Measurements from ENCODE around the gene CAMTA2. TPM values are rescaled to one million over a fixed set of nuclear protein-coding genes. Genes with fewer than 3 reads are reported as not detected.

Gene CAMTA2
- total and polyA plus RNA-seq, 2 experiments from 2014 or later = 4.4 to 8.7 TPM

- Mint-ChIP-seq H3K36me3 (ENCODE audit: low read depth) (peaks cover 23% of the 10 kb centered on the region), H3K27ac (no peak within 1 kb of the TSS), H3K4me3 (peak within 1 kb of the TSS; percentile 85), H3K9me3 (0 out of 3 replicates have a peak, but pooled peaks cover 3% of the 10 kb centered on the region), H3K4me1 (peaks cover 21% of the 10 kb centered on the region), H3K27me3 (ENCODE audit: insufficient read depth, low read depth, poor library complexity) (peaks cover 32% of the 10 kb centered on the region)
- H3K27me3 ChIP-seq (ENCODE audit: insufficient read depth) = peaks cover 11% of the 10 kb centered on the region; the same call in 1 of the 2 replicates
- peak within 1 kb of the TSS; percentile 98 for H3K4me2 ChIP-seq
- no peaks in the 10 kb centered on the region for H3K9me2 ChIP-seq (ENCODE audit: insufficient read depth)
- peak within 1 kb of the TSS; percentile 94 for H3K4me3 ChIP-seq
- H4K20me1 ChIP-seq (replicated peaks; ENCODE audit: insufficient read depth) = no peaks in the 10 kb centered on the region; the same call in none of the 2 replicates
- H3F3A ChIP-seq (replicated peaks; ENCODE audit: low read depth) = 0 out of 2 replicates have a peak, but pooled peaks cover 2% of the 10 kb centered on the region
- TF ChIP-seq ZNF114 (CRISPR knock-in tag; IDR thresholded peaks at IDR 0.05) (no peak), EZH2 (IDR thresholded peaks at IDR 0.05; ENCODE audit: low read depth, unreplicated experiment) (no peak), CTCF (conservative IDR thresholded peaks at IDR 0.05; ENCODE audit: low read depth in 2 of 2) (no peak), ZNF331 (CRISPR knock-in tag; IDR thresholded peaks at IDR 0.05; ENCODE audit: low read depth) (no peak), JUNB (IDR thresholded peaks at IDR 0.05; ENCODE audit: unreplicated experiment) (no peak), ETS1 (IDR thresholded peaks at IDR 0.05) (no peak), STAT1 (IDR thresholded peaks at IDR 0.05; ENCODE audit: unreplicated experiment) (peak; percentile 49), CREB1 (CRISPR knock-in tag; IDR thresholded peaks at IDR 0.05; ENCODE audit: low read depth) (no peak), ZNF462 (CRISPR knock-in tag; IDR thresholded peaks at IDR 0.05) (no peak), NANOG (IDR thresholded peaks at IDR 0.05; ENCODE audit: borderline replicate concordance) (no peak), EZH2phosphoT487 (IDR thresholded peaks at IDR 0.05; ENCODE audit: unreplicated experiment) (no peak), POLR2AphosphoS5 (IDR thresholded peaks at IDR 0.05; ENCODE audit: low read depth) (peak; percentile 82), REST (IDR thresholded peaks at IDR 0.05; ENCODE audit: unreplicated experiment) (no peak)
- H3K27ac ChIP-seq (ENCODE audit: low read depth) = peak within 1 kb of the TSS; percentile 45; the same call in 1 of the 2 replicates
- peak within 1 kb of the TSS; percentile 96 for H2AFZ ChIP-seq
- ATAC-seq (peak; percentile 77), DNase-seq (ENCODE audit: low spot score) (peak; percentile 96)
- H3K4me1 ChIP-seq (ENCODE audit: insufficient read depth) = peaks cover 19% of the 10 kb centered on the region; the same call in 1 of the 2 replicates
- peaks cover 16% of the 10 kb centered on the region for H3K79me2 ChIP-seq (replicated peaks; ENCODE audit: insufficient read depth)
- H3K36me3 ChIP-seq (ENCODE audit: insufficient read depth) = peaks cover 5% of the 10 kb centered on the region; the same call in 1 of the 2 replicates
Observed at GRCh38 chr17:4997302-4998026, 10.0 kb upstream of the CAMTA2 start, which contains the start of the genes INCA1 and KIF1C. Gene INCA1, minus strand, starts transcription at chr17:4997522. Its CDS starts 3,085 bp downstream, at chr17:4994437. Gene KIF1C, plus strand, starts transcription at chr17:4997950. Its CDS starts 2,297 bp downstream, at chr17:5000247.

All from GM23338 (cell line).